HG03469 (cell line): ENCODE results near the gene PREX1.
A peak's percentile ranks its signal among the peaks of the same experiment; 100 is the strongest.

ENCODE experiments used
- ATAC-seq: cut with Tn5 transposase; IDR thresholded peaks from one replicate; pipeline ENCODE4 v1.9.1; 2021; ENCODE audit warnings: mild to moderate bottlenecking, moderate library complexity, moderate number of reproducible peaks; ENCODE audit not compliant: unreplicated experiment

Gene PREX1

DNA sequence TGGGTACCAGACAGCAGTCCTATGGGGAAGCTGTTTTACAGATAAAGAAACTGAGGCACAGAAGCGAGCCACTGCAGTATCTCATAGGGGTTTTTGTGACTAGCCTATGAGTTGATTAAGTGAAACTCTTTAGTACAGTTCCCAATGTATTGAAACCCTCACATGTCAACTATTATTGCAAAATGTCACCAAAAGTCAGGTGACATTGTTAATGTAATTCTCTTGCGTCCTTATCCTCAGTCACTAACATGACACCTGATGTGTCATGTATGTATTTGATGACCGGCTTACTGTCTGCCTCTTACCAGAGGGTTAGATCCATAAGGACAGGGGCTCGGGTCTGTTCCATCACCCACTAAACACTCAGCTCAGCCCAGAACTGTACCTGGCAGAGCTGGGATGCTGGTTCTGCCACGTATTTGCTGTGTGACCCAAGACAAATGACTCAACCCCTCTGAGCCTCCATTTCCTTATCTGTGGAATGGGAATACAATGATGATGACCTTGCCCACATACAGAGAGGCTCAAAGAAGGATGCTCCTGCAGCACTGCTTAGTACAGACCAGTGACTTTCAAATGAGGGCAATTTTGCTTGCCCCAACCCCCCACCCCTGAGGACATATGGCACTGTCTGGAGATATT lies 32.9 kb downstream of the PREX1 start:
- no peak for ATAC-seq

DNA sequence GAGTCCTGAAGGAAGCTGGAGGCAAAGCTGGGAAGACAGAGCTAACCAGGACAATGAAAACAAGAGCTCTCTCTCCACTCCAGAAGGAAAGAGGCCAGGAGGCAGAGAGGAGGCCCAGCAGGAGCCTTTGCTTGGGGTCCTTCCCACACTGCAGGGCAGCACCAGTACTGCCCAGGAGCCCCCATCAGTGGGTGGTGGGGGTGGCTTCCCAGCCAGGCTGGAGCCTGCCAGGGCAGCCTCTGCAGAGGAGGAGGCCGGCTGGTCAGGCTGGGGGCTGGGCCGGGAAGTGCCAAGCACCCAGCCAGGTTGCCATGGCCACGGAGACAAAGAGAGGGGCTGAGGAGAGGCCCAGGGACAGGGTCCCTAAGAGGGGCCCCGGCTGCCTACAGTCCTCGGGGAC lies 33.4 kb downstream of the PREX1 start:
- ATAC-seq, result no peak

GRCh38 chr20:48793776-48794175 lies 34.0 kb downstream of the PREX1 start:
- ATAC-seq, result no peak

- no peak for ATAC-seq
Observed at GRCh38 chr20:48791666-48792071, 36.1 kb downstream of the PREX1 start.

- ATAC-seq, result no peak
Observed at GRCh38 chr20:48791014-48791413, 36.8 kb downstream of the PREX1 start.

DNA sequence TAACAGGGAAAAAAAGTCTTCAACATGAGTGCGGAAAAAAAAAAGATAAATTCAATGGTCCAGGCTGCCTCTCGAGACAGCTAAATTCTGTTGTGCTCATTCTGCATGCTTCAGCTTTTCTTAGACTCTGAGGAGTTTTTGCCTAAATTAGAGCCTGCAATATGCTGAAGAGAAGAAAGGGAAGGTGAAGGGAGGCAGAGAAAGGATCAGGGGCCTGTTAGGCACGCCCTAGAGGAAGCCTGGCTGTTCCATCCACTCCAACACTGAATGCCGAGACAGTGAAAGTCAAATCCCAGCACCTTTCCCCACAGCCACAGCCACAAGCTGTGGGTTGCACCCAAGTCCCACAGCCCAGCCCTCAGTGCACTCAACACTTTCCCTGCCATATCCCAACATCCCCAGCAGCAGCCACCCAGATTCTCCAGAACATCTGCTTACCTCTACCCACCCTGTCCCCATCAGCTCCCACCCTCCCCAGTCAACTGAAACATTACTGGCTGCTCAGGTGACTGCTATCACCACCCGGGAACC lies 37.3 kb downstream of the PREX1 start:
- ATAC-seq, result no peak

GRCh38 chr20:48789781-48790472 lies 37.9 kb downstream of the PREX1 start:
- no peak for ATAC-seq

DNA sequence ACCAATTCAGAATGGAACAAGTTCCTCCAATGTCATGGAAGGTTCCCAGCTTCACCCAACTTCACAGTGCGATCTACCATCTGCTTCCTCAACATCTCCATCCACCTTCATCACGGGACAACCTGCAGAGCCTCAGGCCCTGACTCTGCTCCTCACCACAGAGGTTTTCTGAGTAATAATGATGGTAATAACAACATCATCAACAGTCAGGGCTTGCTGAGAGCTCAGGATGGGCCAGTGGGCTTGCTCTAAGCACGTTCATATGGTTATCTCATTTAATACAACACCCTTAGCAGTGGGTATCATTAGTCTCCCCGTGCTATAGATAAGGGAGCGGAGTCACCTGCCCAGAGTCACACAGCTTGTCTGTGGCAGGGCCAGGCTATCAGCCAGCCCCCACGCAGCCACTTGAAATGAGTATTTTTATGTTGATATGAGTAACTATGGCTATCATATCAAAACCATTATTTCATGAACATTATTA lies 38.6 kb downstream of the PREX1 start:
- ATAC-seq, result peak; percentile 29

GRCh38 chr20:48788486-48789072 lies 39.2 kb downstream of the PREX1 start:
- ATAC-seq, result no peak

GRCh38 chr20:48787861-48788375 lies 39.9 kb downstream of the PREX1 start:
- no peak for ATAC-seq

- ATAC-seq, result no peak
Observed at GRCh38 chr20:48786951-48787705, 40.7 kb downstream of the PREX1 start.

DNA sequence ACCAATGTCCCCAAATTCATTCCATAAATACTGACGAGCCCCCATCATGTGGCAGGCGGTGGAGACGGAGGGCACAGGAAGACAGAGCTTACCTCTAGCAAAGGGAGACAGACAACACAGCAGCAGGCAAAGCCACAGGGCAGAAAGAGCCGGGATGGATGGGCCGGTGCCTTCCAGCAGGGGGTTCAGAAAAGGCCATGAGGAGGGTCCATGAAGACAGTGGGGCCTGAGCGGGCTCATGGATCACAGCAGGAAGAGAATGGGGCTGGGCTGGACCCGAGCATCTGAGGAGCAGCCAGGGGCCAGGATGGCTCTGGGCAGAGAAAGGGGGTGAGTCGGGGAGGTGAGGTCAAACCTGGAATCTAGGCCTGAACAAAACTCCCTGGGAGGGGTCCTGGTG lies 42.0 kb downstream of the PREX1 start:
- no peak for ATAC-seq

DNA sequence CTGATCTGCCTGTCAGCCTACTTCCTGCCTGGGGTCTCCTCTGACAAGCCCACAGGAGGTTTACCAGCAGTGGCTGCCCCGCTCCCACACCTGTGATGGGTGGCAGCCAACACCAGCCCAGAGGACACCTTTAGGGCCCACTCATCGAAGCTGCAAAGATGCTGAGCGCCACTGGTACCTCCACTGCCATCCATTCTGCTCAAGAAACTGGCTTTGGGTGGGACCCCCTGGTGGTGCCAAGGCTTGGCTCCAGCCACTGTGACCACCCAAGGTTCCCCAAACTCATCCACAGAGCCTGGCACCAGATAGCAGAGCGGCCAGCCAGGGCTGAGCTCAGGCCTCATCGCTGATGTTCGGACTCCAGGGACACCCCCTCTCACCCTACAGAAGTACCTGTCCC lies 42.5 kb downstream of the PREX1 start:
- ATAC-seq, result no peak

DNA sequence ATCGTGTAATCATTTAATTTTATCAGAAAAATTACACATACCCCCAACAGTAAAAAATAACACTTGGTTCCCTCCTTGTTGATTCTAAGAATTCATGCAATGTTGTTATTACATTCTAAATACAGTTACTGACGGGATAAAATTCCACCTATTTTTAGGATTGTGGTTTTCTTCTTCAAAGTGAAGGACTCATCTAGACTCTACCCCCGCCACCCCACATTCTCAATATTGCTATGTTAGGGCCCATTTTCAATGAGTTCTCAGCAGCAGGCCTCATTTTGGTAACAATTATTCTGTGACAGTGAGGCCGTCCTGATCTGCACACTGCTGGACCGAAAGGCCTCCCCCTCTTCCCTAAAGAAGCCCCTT lies 43.5 kb downstream of the PREX1 start:
- ATAC-seq, result no peak

- no peak for ATAC-seq
Observed at GRCh38 chr20:48783533-48784272, 44.1 kb downstream of the PREX1 start.

DNA sequence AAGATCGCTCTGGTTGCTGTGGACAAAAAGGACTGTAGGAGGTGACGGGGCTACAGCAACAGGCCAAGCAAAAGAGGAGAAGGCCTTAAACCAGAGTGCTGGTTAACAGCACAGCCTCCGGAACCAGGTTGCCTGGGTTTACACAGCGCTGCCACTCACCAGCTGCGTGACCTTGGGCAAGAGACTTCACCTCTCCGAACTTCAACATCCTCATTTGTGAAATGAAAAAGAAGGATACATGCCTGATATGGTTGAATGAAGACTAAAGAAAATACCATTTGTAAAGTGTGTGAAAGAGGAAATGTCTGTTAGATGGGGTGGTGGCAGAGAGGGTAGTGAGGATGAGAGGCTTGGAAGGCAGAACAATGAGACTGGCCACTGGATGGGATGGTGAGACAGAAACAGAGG lies 44.9 kb downstream of the PREX1 start:
- ATAC-seq, result no peak

DNA sequence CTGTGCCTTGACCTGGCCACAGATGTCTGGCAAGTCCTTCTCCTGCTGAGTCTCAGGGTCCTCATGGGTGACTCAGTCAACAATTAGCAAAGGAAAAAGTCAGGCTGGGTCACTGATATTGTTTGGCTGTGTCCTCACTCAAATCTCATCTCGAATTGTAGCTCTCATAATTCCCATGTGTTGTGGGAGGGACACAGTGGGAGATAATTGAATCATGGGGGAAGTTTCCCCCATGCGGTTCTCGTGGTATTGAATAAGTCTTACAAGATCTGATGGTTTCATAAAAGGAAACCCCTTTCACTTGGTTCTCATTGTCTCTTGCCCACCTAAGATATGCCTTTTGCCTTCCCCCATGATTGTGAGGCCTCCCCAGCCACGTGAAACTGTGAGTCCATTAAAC lies 45.7 kb downstream of the PREX1 start:
- ATAC-seq, result no peak

DNA sequence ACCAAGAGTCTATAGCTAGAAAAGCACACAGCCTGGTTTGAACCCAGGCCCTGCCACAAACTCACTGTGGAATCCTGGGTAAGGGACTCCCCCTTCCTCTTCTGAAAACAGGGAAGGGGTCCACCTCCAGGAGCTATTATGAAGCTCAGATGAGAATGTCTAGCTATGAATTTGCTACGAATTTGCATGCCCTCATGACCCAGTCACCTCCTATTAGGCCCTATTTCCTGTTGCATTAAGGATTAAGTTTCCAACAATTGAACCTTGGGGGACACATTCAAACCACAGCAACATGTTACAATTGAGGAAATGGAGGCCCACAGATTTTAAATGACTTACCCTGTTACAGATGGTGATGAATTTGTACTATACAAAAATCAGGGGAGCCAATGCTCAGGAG lies 46.2 kb downstream of the PREX1 start:
- ATAC-seq, result no peak

GRCh38 chr20:48779435-48779834 lies 48.4 kb downstream of the PREX1 start:
- no peak for ATAC-seq

DNA sequence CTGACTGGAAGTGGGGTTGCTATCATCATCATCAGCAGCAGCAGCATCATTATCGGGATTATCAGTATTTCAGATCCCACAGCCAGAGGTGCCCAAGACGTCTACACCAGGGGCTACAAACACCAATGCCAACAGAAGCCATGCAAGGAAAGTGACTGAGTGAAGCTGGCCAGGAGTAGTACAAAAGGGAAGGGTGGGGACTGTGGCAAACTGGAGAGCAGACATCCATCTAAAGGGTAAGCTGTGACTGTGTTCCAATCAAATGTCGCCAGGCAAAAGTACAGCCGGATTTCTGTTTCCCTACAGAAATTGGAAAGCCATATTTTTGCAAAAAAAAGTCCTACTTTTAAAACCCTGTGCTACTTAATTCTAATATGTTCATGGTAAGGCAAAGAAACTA lies 50.0 kb downstream of the PREX1 start:
- no peak for ATAC-seq
